ENCODE measurements around the gene IL17RC.

IL17RC gene

DNA sequence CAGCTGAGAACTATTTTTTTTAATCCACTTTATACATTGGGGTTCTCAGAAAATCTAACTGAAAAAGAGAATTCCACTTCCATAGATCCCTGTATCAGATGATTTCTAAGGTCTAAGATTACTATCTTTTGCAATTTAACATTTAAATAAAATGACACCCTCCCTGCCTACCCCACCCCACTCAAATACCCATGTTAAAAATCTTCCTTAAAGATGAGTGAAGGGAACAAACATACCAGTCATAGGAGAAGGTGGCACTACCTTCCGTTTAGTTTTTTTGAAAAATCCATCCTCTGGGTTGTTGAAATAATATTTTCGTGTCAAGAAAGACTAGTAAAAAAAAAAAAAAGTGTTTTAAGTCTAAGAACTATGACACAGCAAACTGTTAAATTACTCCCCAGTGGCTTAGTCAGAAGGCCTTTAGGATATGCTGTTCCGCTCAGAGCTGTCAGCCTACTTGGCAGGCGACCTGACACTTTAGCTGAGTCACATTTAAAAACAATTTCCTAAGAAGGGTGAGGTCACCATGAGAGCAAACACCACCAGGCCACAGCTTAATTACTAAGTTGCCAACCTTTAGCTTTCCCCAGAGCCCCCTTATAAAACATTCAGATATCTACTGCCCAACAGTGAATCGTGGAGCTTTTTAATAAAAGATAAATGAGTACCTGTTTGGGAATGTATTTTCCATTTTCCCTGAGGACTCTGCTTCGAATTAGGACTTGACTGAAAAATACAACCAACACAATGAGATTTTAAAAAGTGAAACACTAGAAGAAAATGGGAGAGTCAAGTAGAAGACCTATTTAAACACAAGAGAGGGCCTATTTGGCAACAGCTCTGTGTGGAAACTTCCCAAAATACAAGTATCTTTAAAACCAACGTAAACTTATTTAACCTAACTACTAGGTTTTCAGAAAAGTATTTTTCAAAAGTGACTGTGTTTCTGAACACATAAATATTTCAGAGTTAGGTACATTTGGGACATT lies 60.1 kb downstream of the IL17RC start:
- in situ Hi-C loops (cut with MboI; ENCODE audit: low sequenced_read_pairs) = no loop called here

DNA sequence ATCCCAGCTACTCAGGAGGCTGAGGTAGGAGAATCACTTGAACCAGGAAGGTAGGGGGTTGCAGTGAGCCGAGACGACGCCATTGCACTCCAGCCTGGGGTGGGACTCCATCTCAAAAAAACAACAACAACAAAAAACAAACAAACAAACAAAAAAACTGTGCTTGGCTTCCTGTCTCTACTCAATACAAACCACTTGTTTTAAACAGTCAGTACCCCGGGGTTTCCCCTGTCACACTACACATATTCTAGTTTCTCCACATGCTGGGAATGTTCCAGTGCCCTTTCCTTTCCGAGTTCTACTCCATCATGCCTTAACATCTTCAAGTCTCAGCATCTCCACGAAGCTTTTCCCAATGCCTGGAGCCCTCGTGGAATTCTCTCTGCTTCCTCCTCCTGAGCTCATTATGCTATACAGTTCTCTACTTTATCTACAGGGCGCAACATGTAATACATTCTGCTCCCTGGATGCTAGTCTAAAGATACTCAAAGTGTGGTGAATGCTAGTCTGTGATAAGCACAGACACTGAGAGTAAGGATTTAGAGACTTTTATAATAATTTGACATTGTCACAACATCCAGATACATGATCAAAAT lies 61.9 kb downstream of the IL17RC start:
- in situ Hi-C loops (cut with MboI; ENCODE audit: low sequenced_read_pairs) = no loop called here

DNA sequence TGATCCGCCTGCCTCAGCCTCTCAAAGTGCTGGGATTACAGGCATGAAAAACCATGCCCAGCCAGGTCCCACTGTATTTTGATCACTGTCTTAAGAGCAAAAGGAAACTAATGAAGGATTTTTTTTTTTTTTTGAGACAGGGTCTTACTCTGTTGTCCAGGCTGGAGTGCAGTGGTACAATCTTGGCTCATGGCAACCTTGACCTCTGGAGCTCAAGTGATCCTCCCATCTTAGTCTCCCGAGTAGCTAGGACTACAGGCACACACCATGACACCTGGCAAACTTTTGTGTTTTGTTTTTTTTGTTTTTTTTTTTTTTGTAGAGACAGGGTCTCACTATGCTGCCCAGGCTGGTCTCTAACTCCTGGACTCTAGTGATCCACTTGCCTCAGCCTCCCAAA lies 63.4 kb downstream of the IL17RC start:
- in situ Hi-C loops (cut with MboI; ENCODE audit: low sequenced_read_pairs) = no loop called here

All from hTERT RPE-1 (cell line).